ENCODE data around the gene HECTD3. TPM values are rescaled to one million over a fixed set of nuclear protein-coding genes. Genes with fewer than 3 reads are reported as not detected.

HECTD3 gene
- total and polyA plus RNA-seq, 9 of the 15 experiments (the other 6 are each of a cell fraction or from before 2014, with no cell fraction given), result 6.3 to 50.8 (median 18.9) TPM

GRCh38 chr1:45015683-45016082 is 4.6 kb upstream of the HECTD3 start:
- 61% methylated on average over 2 of the region's 2 CpGs for WGBS (ENCODE audit: insufficient coverage, low coverage, missing lambda C conversion rate)
- POLR2A ChIA-PET, result interaction anchor here (0.6 to 8.7 kb wide), 12 partner anchors 18 to 1475 kb away, joined by 3 to 113 read pairs (median 4); partner anchors contain the start of genes EIF2B3 and RNU5D-1
- intact Hi-C loops (cut with micrococcal nuclease), result loop anchor here (5.0 to 10.0 kb wide), 3 partner anchors 72 to 559 kb away; partner anchors contain the start of gene ZSWIM5

More at GRCh38 chr1:45015683-45016082, 4.6 kb upstream of the HECTD3 start:
- H3K36me3 ChIP-seq (ENCODE audit: control insufficient read depth, insufficient read depth, low read length), result peaks cover 29% of the 10 kb centered on the region
- H3K4me1 ChIP-seq (replicated peaks in 1 of 2; ENCODE audit: control insufficient read depth in 2 of 2, insufficient read depth in 2 of 2, low read length in 2 of 2), result peaks cover 36 to 37% of the 10 kb centered on the region in 2 experiments; a peak in 4 of 5 replicates
- no peak overlapping the region for H3K4me2 ChIP-seq (ENCODE audit: insufficient read depth, low read length)
- H2AFZ ChIP-seq (ENCODE audit: low read depth, low read length), result no peak overlapping the region
- ATAC-seq, result no peak
- no peak for FAIRE-seq
- no peak overlapping the region for H3K4me3 ChIP-seq
- TF ChIP-seq SUPT5H (IDR thresholded peaks at IDR 0.05) (peak; percentile 73), BRF2 (IDR thresholded peaks at IDR 0.05; ENCODE audit: borderline replicate concordance, insufficient read depth, insufficient read length) (no peak), CHD2 (IDR thresholded peaks at IDR 0.05; ENCODE audit: low read depth, low read length) (no peak), THRB (CRISPR knock-in tag; conservative IDR thresholded peaks at IDR 0.05) (peak; percentile 81), POLR2B (IDR thresholded peaks at IDR 0.05; ENCODE audit: low read depth, partially characterized antibody) (peak; percentile 57), ATF2 (CRISPR knock-in tag; IDR thresholded peaks at IDR 0.05) (no peak), FOXO4 (CRISPR knock-in tag; IDR thresholded peaks at IDR 0.05) (0 out of 2 replicates have a peak, but pooled peaks have one; percentile 15), OTX1 (CRISPR knock-in tag; IDR thresholded peaks at IDR 0.05) (peak; percentile 27; the same call in 1 of the 2 replicates), HBP1 (CRISPR knock-in tag; IDR thresholded peaks at IDR 0.05) (peak; percentile 84; the same call in 1 of the 2 replicates), ERF (CRISPR knock-in tag; IDR thresholded peaks at IDR 0.05) (0 out of 2 replicates have a peak, but pooled peaks have one; percentile 17), POLR2A (conservative IDR thresholded peaks at IDR 0.05) (peak; percentile 66), MTA2 (IDR thresholded peaks at IDR 0.05; ENCODE audit: low read depth) (no peak), ELF4 (CRISPR knock-in tag; IDR thresholded peaks at IDR 0.05) (peak; percentile 70; the same call in 1 of the 2 replicates)
- BruUV-seq (replicated peaks), result no TSS peak
- in situ Hi-C loops (cut with MboI), result no loop called here
- CTCF ChIA-PET (ENCODE audit: low intra/inter-chr PET ratio), result interaction anchor here (0.8 to 4.6 kb wide), 5 partner anchors 215 to 554 kb away, joined by 3 to 58 read pairs (median 5); no protein-coding TSS in a partner anchor
- no peaks in the 10 kb centered on the region for H3K27me3 ChIP-seq (ENCODE audit: control insufficient read depth in 2 of 2, insufficient read depth in 2 of 2, low read length in 2 of 2)
- no peak overlapping the region for H3K9ac ChIP-seq (ENCODE audit: insufficient read depth in 1 of 2, low read depth in 2 of 2, low read length in 2 of 2)
- no peak overlapping the region for H3K27ac ChIP-seq (ENCODE audit: extremely low read depth, low read depth, low read length)
- H3K79me2 ChIP-seq (ENCODE audit: control insufficient read depth, insufficient read depth, low read length), result peaks cover 36% of the 10 kb centered on the region
- H4K20me1 ChIP-seq (replicated peaks; ENCODE audit: control insufficient read depth, insufficient read depth, low read length), result peaks cover 13% of the 10 kb centered on the region; the same call in 1 of the 2 replicates
- no peaks in the 10 kb centered on the region for H3K9me3 ChIP-seq (replicated peaks; ENCODE audit: control insufficient read depth, insufficient read depth, low read depth, low read length)
- peaks cover 3% of the 10 kb centered on the region for H3K9me1 ChIP-seq (ENCODE audit: control insufficient read depth, insufficient read depth, low read length)
- DNase-seq (ENCODE audit: extremely low read depth in 1 of 4, low spot score in 3 of 4), result peak in 1 of 4 experiments; percentile 2
